Adrenal gland (tissue), 12 donors: ENCODE data around the gene CHRD. TPM values are rescaled to one million over a fixed set of nuclear protein-coding genes. Genes with fewer than 3 reads are reported as not detected.
A peak's percentile ranks its signal among the peaks of the same experiment; 100 is the strongest.

Experiments
- DNase-seq, 7 donors: peaks; one replicate each; pipeline ENCODE4 v3.0.0-alpha.2; 2019 to 2020
- H3K27ac ChIP-seq, 5 donors: fragments of 200-600 bp; sonication (generic) in 4 of 5; 1 replicate in 3 of 5; 2 replicates in 2 of 5; pipeline versions ENCODE4 v1.5.1 to v1.8.0; 2016 to 2020; ENCODE audit warnings: mild to moderate bottlenecking in 1 of 5
- H3K27me3 ChIP-seq: fragments of 200-600 bp; 2 replicates; pipeline ENCODE4 v1.8.0; 2021
- H3K36me3 ChIP-seq, 2 donors: fragments of 200-600 bp; replicated peaks in 1 of 2; 1 replicate in 1 of 2; 2 replicates in 1 of 2; pipeline versions ENCODE4 v1.5.1 to v1.8.0; 2018 to 2022
- H3K4me1 ChIP-seq, 2 donors: fragments of 200-600 bp; replicated peaks in 1 of 2; 1 replicate in 1 of 2; 2 replicates in 1 of 2; pipeline versions ENCODE4 v1.5.1 to v1.8.0; 2018 to 2021
- H3K4me3 ChIP-seq, 4 donors: fragments of 200-600 bp; sonication (generic) in 3 of 4; one replicate each; pipeline ENCODE4 v1.5.1; 2016 to 2018
- H3K9me3 ChIP-seq, 3 donors: fragments of 200-600 bp; sonication (generic) in 1 of 3; replicated peaks in 1 of 3; 1 replicate in 2 of 3; 2 replicates in 1 of 3; pipeline versions ENCODE4 v1.5.1 to v1.8.0; 2016 to 2021
- POLR2A ChIP-seq, 2 donors: fragments of 450-650 bp; IDR thresholded peaks; one replicate each; pipeline ENCODE4 v1.6.1; 2017; ENCODE audit warnings: antibody characterized with exemption in 2 of 2, mild to moderate bottlenecking in 2 of 2, moderate library complexity in 1 of 2
- WGBS, 4 donors: extraction: QIAGEN DNeasy Blood & Tissue Kit in 2 of 4; methylation state at CpG; one replicate each; pipeline versions ENCODE4 v1.1.5 to v1.1.7; 2013 to 2017; 5-methylcytosine and 5-hydroxymethylcytosine counted together
- intact Hi-C, 2 donors: fragments of 100-400 bp; cut with DNase I; formaldehyde crosslinking; loops; one replicate each; pipeline versions ENCODE4 v1.14.1 to v1.15.0; 2022 to 2023
- polyA plus RNA-seq, 3 donors: library from polyadenylated mRNA; stranded (reverse); fragments of 200-250 nt in 2 of 3; fragments of 350-450 nt in 1 of 3; fragmentation: Illumina TruSeq in 1 of 3; extraction: RNeasy Lipid Tissue Mini Kit (QIAGEN cat#74804) in 1 of 3; gene quantifications; one replicate each; pipeline ENCODE4 v1.2.3, GENCODE V29; 2013 to 2014
- total RNA-seq, 9 donors: library from RNA; depleted of rRNA in 4 of 9; stranded (reverse); fragments of >200 nt in 4 of 9; fragments of 120-200 nt in 1 of 9; fragmentation: NEBNext Ultra II Directional in 1 of 9; extraction: Animal tissue kit (Norgen Biotek cat#: 25700) in 1 of 9; gene quantifications; one replicate each; pipeline versions ENCODE4 v1.1.0 to v1.2.4, GENCODE V29; 2013 to 2023
- TF ChIP-seq, protein P1 (sequence below), 6 experiments: fragments of 450-650 bp in 4 of 6; fragments of 200-600 bp in 2 of 6; sonication (generic) in 1 of 6; IDR thresholded peaks; 1 replicate in 5 of 6; 2 replicates in 1 of 6; pipeline versions ENCODE4 v1.5.1 to v1.8.0; 2016 to 2021; ENCODE audit warnings: antibody characterized with exemption in 6 of 6, mild to moderate bottlenecking in 2 of 6, moderate library complexity in 1 of 6
- donor health status: healthy with polysubstance abuse.
- donor health status: Bipolar disorder and iron deficiency.
- donor health status: DM: yes; HTN: yes; CAD: no.
- donor health status: DM: no; HTN: no; CAD: no.
- donor health status: DM: no; HTN: no; CAD: no.
- donor health status: DM: yes; HTN: yes; CAD: no.

The CHRD gene
- total and polyA plus RNA-seq, 12 donors, result 1.1 to 101 (median 23.7) TPM

DNA sequence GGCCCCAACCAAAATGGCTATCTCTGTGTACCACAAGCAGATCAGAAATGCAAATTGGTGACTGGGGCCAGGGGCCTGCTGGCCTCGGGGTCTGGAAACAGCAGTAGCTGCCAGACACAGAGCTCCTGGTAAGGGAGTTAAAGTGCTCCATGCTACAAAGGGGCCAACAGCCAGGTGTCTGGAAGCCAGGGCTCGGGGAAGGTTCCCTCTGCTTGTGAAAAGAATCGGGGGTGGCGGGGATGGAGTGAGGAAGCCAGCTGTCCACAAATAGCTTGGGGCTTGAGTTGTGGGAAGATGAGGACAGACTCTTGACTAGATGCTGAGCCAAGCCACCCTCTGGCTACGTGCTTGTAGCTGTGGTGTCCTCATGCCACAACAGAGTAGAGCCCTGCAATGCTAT is 39.3 kb downstream of the CHRD start:
- H3K4me1 ChIP-seq, result no peaks in the 10 kb centered on the region
- WGBS, 4 donors, result 80 to 93% (median 87%) methylated on average over 5 of the region's 5 CpGs
- H3K36me3 ChIP-seq, result no peaks in the 10 kb centered on the region
- H3K27ac ChIP-seq, result no peak overlapping the region
- H3K27me3 ChIP-seq, result no peaks in the 10 kb centered on the region
- no peak for DNase-seq
- TF ChIP-seq, protein P1, sequence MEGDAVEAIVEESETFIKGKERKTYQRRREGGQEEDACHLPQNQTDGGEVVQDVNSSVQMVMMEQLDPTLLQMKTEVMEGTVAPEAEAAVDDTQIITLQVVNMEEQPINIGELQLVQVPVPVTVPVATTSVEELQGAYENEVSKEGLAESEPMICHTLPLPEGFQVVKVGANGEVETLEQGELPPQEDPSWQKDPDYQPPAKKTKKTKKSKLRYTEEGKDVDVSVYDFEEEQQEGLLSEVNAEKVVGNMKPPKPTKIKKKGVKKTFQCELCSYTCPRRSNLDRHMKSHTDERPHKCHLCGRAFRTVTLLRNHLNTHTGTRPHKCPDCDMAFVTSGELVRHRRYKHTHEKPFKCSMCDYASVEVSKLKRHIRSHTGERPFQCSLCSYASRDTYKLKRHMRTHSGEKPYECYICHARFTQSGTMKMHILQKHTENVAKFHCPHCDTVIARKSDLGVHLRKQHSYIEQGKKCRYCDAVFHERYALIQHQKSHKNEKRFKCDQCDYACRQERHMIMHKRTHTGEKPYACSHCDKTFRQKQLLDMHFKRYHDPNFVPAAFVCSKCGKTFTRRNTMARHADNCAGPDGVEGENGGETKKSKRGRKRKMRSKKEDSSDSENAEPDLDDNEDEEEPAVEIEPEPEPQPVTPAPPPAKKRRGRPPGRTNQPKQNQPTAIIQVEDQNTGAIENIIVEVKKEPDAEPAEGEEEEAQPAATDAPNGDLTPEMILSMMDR (IDR thresholded peaks at IDR 0.05), result no peak
- no peak for TF ChIP-seq POLR2A (IDR thresholded peaks at IDR 0.05)
- intact Hi-C loops, result loop anchor here in 1 of 2 donors (5.0 kb wide), 2 partner anchors 93 to 123 kb away; no protein-coding TSS in a partner anchor
- no peaks in the 10 kb centered on the region for H3K9me3 ChIP-seq
- no peak overlapping the region for H3K4me3 ChIP-seq

DNA sequence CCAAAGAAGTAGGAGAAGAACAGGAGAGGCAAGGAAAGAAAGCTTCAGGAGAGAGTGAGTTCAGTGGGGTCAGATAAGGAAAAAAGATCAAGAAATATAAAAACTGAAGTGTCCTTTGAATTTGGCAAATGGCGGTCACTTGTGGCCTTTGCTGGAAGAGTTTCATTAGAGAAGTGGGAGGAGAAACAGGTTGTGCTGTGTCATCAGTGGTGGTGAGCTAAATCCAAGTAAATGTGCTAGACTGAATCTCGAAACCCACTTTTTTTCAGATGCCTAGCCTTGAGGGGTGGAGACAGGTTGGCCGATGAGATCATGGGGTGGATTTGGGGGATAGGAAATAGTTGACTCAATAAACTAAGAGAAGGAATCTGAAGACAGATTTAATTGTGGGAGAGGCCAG is 43.7 kb downstream of the CHRD start:
- no peak for TF ChIP-seq POLR2A (IDR thresholded peaks at IDR 0.05)
- TF ChIP-seq, protein P1 (IDR thresholded peaks at IDR 0.05), result no peak
- H3K4me1 ChIP-seq, result no peaks in the 10 kb centered on the region
- intact Hi-C loops, result no loop called here
- H3K4me3 ChIP-seq, result no peak overlapping the region
- WGBS, 4 donors, result 50 to 78% (median 69%) methylated on average over 3 of the region's 3 CpGs
- no peak overlapping the region for H3K27ac ChIP-seq
- no peaks in the 10 kb centered on the region for H3K9me3 ChIP-seq
- H3K36me3 ChIP-seq, result no peaks in the 10 kb centered on the region
- DNase-seq, result no peak
- no peaks in the 10 kb centered on the region for H3K27me3 ChIP-seq

DNA sequence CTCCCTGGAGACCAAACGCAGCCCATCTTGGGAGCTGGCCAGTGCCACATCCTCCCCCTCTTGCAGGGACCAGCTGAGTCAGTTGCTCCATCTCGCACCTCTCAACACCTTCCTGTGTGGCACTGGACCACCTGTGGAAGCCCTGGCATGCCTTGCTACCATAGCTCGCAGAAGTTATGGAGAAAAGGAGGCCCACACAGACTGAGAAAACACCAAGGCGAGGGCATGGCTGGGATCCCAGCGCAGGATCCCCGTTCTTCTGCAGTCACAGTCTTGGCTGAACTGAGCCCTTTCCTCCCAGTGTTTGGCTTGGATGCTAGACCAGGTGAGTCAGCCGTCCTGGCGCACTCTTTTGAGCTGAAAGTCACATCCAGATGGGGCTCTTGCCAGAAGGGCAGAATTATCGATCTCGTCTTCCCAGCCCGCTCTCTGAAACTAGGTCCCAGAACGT is 46.9 kb downstream of the CHRD start:
- H3K27ac ChIP-seq, result no peak overlapping the region
- H3K36me3 ChIP-seq, result no peaks in the 10 kb centered on the region
- no peaks in the 10 kb centered on the region for H3K27me3 ChIP-seq
- no peaks in the 10 kb centered on the region for H3K4me1 ChIP-seq
- intact Hi-C loops, result no loop called here
- peak in 1 of 7 donors; percentile 33 for DNase-seq
- whole genome bisulfite sequencing, 4 donors, result 71 to 78% (median 74%) methylated on average over 8 to 12 of the region's 12 CpGs
- H3K9me3 ChIP-seq, result no peaks in the 10 kb centered on the region
- H3K4me3 ChIP-seq, result no peak overlapping the region
- no peak for TF ChIP-seq POLR2A (IDR thresholded peaks at IDR 0.05)
- TF ChIP-seq, protein P1 (IDR thresholded peaks at IDR 0.05), result no peak

DNA sequence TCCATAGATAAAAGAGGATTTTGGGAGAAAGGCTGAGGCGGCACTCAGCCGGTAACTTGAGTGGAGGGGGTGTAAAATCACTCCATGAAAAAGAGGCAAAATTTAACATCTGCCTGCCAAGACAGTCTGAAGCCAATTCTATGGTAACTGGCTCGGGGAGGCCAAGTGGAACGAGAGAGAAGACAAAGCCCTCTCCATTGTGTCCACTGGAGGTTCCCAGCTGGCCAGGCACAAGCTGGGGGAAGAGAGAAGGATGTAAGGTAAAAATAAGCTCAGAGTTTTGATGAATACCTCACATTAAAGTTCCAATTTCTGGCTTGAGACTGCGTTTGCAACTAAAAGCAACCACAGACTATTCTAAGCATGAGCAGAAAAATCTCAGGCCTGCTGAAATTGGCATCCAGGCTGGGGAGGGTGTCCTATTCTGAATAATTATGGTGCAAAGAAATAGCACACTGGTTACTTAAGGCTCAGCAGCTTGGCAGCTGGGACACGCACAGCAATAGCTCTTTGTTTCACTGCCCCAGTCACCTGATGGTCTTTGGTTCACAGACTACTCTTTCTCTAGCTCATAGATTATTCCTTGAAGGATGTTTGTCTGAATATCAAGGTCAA is 48.8 kb downstream of the CHRD start:
- intact Hi-C loops, result no loop called here
- no peaks in the 10 kb centered on the region for H3K9me3 ChIP-seq
- 74 to 85% (median 79%) methylated on average over 6 of the region's 6 CpGs for WGBS, 4 donors
- TF ChIP-seq, protein P1 (IDR thresholded peaks at IDR 0.05), result no peak
- TF ChIP-seq POLR2A (IDR thresholded peaks at IDR 0.05), result no peak
- H3K36me3 ChIP-seq, result no peaks in the 10 kb centered on the region
- DNase-seq, result no peak
- no peaks in the 10 kb centered on the region for H3K27me3 ChIP-seq
- H3K27ac ChIP-seq, result no peak overlapping the region
- no peak overlapping the region for H3K4me3 ChIP-seq
- H3K4me1 ChIP-seq, result no peaks in the 10 kb centered on the region
